Right cardiac atrium (tissue), 5 donors: ENCODE data around the gene PPP4R3A. TPM values are rescaled to one million over a fixed set of nuclear protein-coding genes. Genes with fewer than 3 reads are reported as not detected.
A peak's percentile ranks its signal among the peaks of the same experiment; 100 is the strongest.

Experiments used
- ATAC-seq, 2 donors: fragments of 200-7000 bp; cut with Tn5 transposase; one replicate each; pipeline versions ENCODE4 v1.8.0 to v1.9.1; 2020; ENCODE audit warnings: moderate library complexity in 2 of 2, mild to moderate bottlenecking in 1 of 2
- DNase-seq, 3 donors: peaks; one replicate each; pipeline ENCODE4 v3.0.0-alpha.2; 2020
- H3K27ac ChIP-seq: one replicate; pipeline ENCODE4 v1.5.1; 2013; ENCODE audit warnings: mild to moderate bottlenecking, low read length, control low read depth, moderate library complexity
- H3K27me3 ChIP-seq: one replicate; pipeline ENCODE4 v1.6.1; 2013; ENCODE audit not compliant: control insufficient read depth, insufficient read depth
- H3K4me1 ChIP-seq: one replicate; pipeline ENCODE4 v1.6.1; 2013; ENCODE audit warnings: low read length; ENCODE audit not compliant: control insufficient read depth, insufficient read depth
- H3K4me3 ChIP-seq: one replicate; pipeline ENCODE4 v1.5.1; 2013; ENCODE audit warnings: low read length, control low read depth
- H3K9me3 ChIP-seq: one replicate; pipeline ENCODE4 v1.6.1; 2013; ENCODE audit warnings: low read length; ENCODE audit not compliant: control insufficient read depth
- WGBS: extraction: QIAGEN DNeasy Blood & Tissue Kit; methylation state at CpG from one replicate; pipeline ENCODE4 v1.1.7; 2013; 5-methylcytosine and 5-hydroxymethylcytosine counted together
- intact Hi-C, 4 donors: fragments of 100-400 bp; cut with DNase I; formaldehyde crosslinking; loops; one replicate each; pipeline versions ENCODE4 v1.11.0 to v1.14.0; 2022 to 2023
- polyA plus RNA-seq: library from polyadenylated mRNA; stranded (reverse); fragments of 200-250 nt; gene quantifications from one replicate; pipeline ENCODE4 v1.2.3, GENCODE V29; 2013
- total RNA-seq, 4 donors: library from RNA; stranded (reverse); fragmentation: NEBNext Ultra II Directional; extraction: Animal tissue kit (Norgen Biotek cat#: 25700); gene quantifications; one replicate each; pipeline ENCODE4 v1.2.1, GENCODE V29; 2021
- donor health status: healthy with polysubstance abuse.
- donor health status: DM: no; HTN: yes; CAD: no.
- donor health status: DM: no; HTN: no; CAD: no.
- donor health status: DM: no; HTN: yes; CAD: no; lungs with severe emphysema.
- donor health status: DM: yes; HTN: yes; CAD: no.

Gene PPP4R3A
- total and polyA plus RNA-seq, 5 donors, result 42.4 to 48.0 (median 46.1) TPM

DNA sequence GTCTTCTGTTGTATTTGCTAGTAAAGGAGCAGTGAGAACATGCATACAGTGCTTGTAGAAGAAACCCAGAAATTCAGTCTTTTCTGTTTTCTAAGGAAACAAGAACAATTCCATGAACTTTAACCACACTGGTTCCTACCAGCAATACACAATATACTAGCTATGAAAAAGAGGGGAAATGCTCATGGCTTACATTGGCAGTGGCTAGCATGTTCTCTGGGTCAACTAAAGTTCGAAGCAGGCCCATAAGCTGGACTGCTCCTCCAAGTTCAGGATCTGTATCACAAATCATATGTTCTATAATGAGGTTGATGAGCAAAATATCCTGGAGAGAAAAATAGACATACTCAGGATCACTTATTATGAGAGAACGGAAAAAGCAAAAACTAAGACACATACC is 37.1 kb downstream of the PPP4R3A start:
- Histone ChIP-seq H3K4me1 (no peaks in the 10 kb centered on the region), H3K27ac (no peak overlapping the region), H3K9me3 (no peaks in the 10 kb centered on the region), H3K4me3 (no peak overlapping the region), H3K27me3 (no peaks in the 10 kb centered on the region)
- intact Hi-C loops, result no loop called here
- DNase-seq, result no peak
- 92% methylated on average over 2 of the region's 2 CpGs for WGBS
- peak in 1 of 2 donors; percentile 74 for ATAC-seq

GRCh38 chr14:91470216-91470615 is 39.9 kb downstream of the PPP4R3A start:
- Histone ChIP-seq H3K9me3 (no peaks in the 10 kb centered on the region), H3K27ac (no peak overlapping the region), H3K27me3 (no peaks in the 10 kb centered on the region), H3K4me3 (no peak overlapping the region), H3K4me1 (no peaks in the 10 kb centered on the region)
- DNase-seq (no peak), ATAC-seq (no peak)
- 88% methylated on average over 2 of the region's 2 CpGs for WGBS
- intact Hi-C loops, result no loop called here

- no peaks in the 10 kb centered on the region for H3K4me1 ChIP-seq
- no peaks in the 10 kb centered on the region for H3K9me3 ChIP-seq
- DNase-seq (no peak), ATAC-seq (no peak)
- intact Hi-C loops, result no loop called here
- H3K27ac ChIP-seq, result no peak overlapping the region
- no peaks in the 10 kb centered on the region for H3K27me3 ChIP-seq
- 55% methylated on average over 4 of the region's 4 CpGs for WGBS
- H3K4me3 ChIP-seq, result no peak overlapping the region
Observed at GRCh38 chr14:91466192-91466591, 43.9 kb downstream of the PPP4R3A start.

DNA sequence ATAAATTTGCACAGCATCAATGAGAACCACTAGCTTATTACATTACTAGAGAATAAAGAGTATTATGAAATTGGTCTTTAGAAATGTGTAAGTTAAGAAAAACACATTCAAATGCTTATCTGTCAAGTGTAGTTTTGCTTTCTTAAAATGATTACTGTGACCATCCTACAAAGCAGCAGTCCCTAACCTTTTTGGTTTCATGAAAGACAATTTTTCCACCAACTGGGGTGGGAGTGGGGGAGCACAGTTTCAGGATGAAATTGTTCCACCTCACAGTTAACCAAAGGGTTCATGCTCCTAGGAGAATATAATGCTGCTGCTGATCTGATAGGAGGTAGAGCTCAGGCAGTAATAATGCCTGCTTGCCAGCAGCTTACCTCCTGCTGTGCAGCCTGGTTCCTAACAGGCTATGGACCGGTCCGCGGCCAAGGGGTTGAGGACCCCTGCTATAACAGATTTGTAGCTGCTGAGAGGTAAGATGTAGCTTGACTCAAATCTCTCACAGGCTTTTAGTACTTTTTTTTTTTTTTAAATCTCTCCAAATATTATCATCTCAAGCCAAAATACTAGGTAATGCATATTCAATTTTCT is 45.4 kb downstream of the PPP4R3A start:
- intact Hi-C loops, result no loop called here
- DNase-seq, result no peak
- Histone ChIP-seq H3K27ac (no peak overlapping the region), H3K4me1 (no peaks in the 10 kb centered on the region), H3K9me3 (no peaks in the 10 kb centered on the region), H3K27me3 (no peaks in the 10 kb centered on the region), H3K4me3 (no peak overlapping the region)
- 64% methylated on average over 3 of the region's 3 CpGs for whole genome bisulfite sequencing
- ATAC-seq, result no peak

DNA sequence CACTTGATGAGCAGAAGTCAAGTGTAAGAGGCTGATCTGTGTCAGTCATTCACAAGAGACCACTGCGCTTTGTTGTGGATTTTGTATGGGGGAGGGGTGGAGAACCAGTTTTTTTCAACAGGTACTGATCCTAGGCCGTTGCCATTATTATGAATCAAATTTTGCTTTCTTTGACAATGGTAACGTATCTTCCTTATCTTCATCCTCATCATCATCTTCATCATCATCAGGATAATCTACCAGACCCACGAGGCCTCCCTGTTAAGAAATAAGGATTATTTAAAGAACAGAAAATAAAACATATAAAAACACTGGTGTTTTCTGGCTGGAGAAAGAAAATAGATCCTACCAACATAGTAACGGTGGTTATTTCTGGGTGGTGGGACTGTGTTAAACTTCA is 51.5 kb downstream of the PPP4R3A start:
- H3K9me3 ChIP-seq, result no peaks in the 10 kb centered on the region
- intact Hi-C loops, result no loop called here
- DNase-seq (no peak), ATAC-seq (no peak)
- H3K4me1 ChIP-seq, result no peaks in the 10 kb centered on the region
- H3K4me3 ChIP-seq, result no peak overlapping the region
- WGBS, result 88% methylated on average over 5 of the region's 5 CpGs
- no peaks in the 10 kb centered on the region for H3K27me3 ChIP-seq
- H3K27ac ChIP-seq, result no peak overlapping the region

- Histone ChIP-seq H3K9me3 (no peaks in the 10 kb centered on the region), H3K27ac (no peak overlapping the region), H3K4me3 (no peak overlapping the region), H3K4me1 (no peaks in the 10 kb centered on the region), H3K27me3 (no peaks in the 10 kb centered on the region)
- intact Hi-C loops, result no loop called here
- WGBS, result 98% methylated on average over 1 of the region's 1 CpG
- DNase-seq (no peak), ATAC-seq (no peak)
Observed at GRCh38 chr14:91456283-91456682, 53.8 kb downstream of the PPP4R3A start.

DNA sequence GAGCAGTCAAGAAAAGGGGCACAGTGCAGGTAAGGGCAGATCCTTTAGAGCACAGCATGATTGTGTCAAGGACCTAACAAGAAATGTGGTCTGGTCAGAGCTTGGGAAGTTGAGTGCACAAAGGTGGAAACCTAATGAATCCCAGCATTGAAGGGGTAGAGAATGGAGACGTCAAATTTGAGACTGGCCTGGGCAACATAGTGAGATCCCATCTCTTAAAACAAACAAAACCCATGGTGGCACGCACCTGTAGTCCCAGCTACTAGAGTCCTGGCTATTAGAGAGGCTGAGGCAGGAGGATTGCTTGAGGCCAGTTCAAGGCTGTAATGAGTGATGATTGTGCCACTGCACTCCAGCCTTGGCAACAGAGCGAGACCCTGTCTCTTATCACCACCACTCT is 55.5 kb downstream of the PPP4R3A start:
- DNase-seq (no peak), ATAC-seq (no peak)
- 95% methylated on average over 3 of the region's 3 CpGs for WGBS
- no peaks in the 10 kb centered on the region for H3K9me3 ChIP-seq
- intact Hi-C loops, result no loop called here
- no peaks in the 10 kb centered on the region for H3K27me3 ChIP-seq
- H3K4me1 ChIP-seq, result no peaks in the 10 kb centered on the region
- H3K27ac ChIP-seq, result no peak overlapping the region
- H3K4me3 ChIP-seq, result no peak overlapping the region

DNA sequence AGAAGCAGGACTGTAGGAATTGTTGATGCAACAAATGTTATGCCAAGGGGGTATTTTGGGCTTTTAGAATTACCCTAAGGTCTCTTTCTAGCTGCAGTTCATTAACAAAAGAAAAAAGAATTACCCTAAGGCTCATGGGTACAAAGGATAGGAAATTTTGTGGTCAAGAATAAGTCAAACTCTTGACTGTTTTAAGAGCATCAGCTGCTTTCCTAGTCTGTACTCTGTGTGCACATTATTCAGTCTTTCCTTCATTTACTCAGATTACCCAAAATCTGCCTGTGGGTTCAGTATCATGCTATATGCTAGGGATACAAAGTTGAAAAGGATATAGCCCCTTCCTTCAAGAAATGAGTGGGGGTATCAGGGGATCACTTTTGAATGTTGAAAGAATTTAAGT is 56.0 kb downstream of the PPP4R3A start:
- Histone ChIP-seq H3K9me3 (no peaks in the 10 kb centered on the region), H3K27ac (no peak overlapping the region), H3K4me1 (no peaks in the 10 kb centered on the region), H3K4me3 (no peak overlapping the region), H3K27me3 (no peaks in the 10 kb centered on the region)
- no peak for DNase-seq
- ATAC-seq, result no peak
- intact Hi-C loops, result no loop called here

GRCh38 chr14:91453744-91454143 is 56.4 kb downstream of the PPP4R3A start:
- Histone ChIP-seq H3K4me1 (no peaks in the 10 kb centered on the region), H3K9me3 (no peaks in the 10 kb centered on the region), H3K4me3 (no peak overlapping the region), H3K27me3 (no peaks in the 10 kb centered on the region), H3K27ac (no peak overlapping the region)
- DNase-seq (no peak), ATAC-seq (no peak)
- intact Hi-C loops, result no loop called here
- 86% methylated on average over 5 of the region's 5 CpGs for WGBS

GRCh38 chr14:91444335-91445020 is 65.6 kb downstream of the PPP4R3A start:
- intact Hi-C loops, result no loop called here
- no peak overlapping the region for H3K27ac ChIP-seq
- no peak for ATAC-seq
- no peaks in the 10 kb centered on the region for H3K27me3 ChIP-seq
- H3K4me3 ChIP-seq, result no peak overlapping the region
- no peaks in the 10 kb centered on the region for H3K4me1 ChIP-seq
- DNase-seq, result no peak
- H3K9me3 ChIP-seq, result no peaks in the 10 kb centered on the region
- WGBS, result 83% methylated on average over 6 of the region's 6 CpGs

- no peak overlapping the region for H3K4me3 ChIP-seq
Observed at GRCh38 chr14:91439345-91439744, 70.8 kb downstream of the PPP4R3A start.

GRCh38 chr14:91438845-91439244 is 71.3 kb downstream of the PPP4R3A start:
- Histone ChIP-seq H3K27ac (no peak overlapping the region), H3K27me3 (no peaks in the 10 kb centered on the region), H3K4me3 (no peak overlapping the region), H3K4me1 (no peaks in the 10 kb centered on the region), H3K9me3 (no peaks in the 10 kb centered on the region)
- ATAC-seq (no peak), DNase-seq (no peak)
- intact Hi-C loops, result no loop called here

More at GRCh38 chr14:91439345-91439744, 70.8 kb downstream of the PPP4R3A start:
- H3K27me3 ChIP-seq, result no peaks in the 10 kb centered on the region
- intact Hi-C loops, result no loop called here
- 90% methylated on average over 1 of the region's 1 CpG for WGBS
- no peak for DNase-seq
- no peaks in the 10 kb centered on the region for H3K4me1 ChIP-seq
- no peak overlapping the region for H3K27ac ChIP-seq
- no peak for ATAC-seq
- no peaks in the 10 kb centered on the region for H3K9me3 ChIP-seq
